HG03103 (cell line): ENCODE results near the gene MAP3K13.

Source experiments
- ATAC-seq: cut with Tn5 transposase; IDR thresholded peaks from one replicate; pipeline ENCODE4 v1.9.1; 2021; ENCODE audit warnings: low read depth; ENCODE audit not compliant: unreplicated experiment

Gene MAP3K13

DNA sequence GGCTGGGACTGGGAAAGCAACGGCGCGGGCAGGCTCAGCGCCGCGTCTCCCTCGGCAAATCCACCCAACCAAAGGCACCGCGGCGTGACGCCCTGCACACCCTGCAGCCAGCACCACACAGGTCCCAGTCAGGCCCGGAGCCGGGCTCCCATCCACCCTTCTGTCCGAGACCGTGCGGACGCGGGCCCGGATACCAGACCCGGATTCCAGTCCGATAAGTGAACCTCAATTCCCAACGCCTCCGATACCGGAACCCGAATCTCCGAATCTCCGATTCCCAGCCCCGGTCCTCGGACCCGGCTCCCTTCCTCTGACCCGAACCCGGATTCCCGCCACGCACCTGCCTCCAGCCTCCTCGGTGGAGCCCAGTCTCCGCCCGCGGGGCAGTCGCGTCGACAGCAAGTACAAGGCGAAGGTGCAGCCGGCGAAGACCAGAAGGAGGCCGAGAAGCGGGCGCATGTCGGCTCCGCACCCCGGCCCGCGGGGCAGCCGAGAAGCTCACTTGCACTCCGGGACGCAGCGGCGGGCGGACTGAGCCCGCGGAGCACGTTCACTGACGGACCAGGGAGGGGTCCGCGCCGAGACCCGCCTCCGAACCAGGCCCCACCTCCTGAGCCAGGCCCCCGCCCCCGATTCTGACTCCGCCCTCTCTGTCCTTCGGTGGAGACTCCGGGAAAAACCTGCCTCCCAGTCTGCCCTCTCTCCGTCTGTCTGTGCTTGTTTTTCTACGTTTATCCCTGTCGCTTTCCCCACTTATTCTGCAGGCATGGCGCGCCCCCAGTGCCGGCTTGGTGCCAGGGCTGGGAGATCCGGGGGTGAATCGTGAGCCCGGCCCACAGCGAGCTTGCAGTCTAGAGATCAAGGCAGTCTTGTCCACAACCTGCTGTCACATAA lies 135.8 kb downstream of the MAP3K13 start, which contains the start of gene TMEM41A:
TSS of gene TMEM41A (minus strand) at position 533 of the 894 bp plus-strand sequence. CDS start at position 459, 74 bp downstream.
- ATAC-seq: peak; percentile 91

DNA sequence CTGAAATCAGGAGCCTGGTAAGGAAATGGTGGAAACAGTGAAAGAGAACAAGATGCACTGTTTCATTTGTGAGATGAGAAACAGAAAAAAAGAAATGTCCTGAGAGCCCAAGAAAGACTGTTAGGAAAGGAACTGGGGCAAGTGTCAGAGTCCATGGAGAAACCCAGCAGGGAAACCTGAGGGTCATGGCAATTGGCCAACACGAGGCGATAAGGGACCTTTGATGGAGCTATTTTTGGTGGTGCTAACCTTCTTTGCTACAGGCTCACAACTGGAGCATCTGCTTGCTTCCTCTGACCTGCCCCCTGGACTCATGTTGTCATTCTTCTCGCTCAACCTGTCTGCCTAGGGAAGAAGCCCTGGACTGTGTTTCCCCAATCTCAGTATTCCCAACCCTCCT lies 140.1 kb downstream of the MAP3K13 start:
- ATAC-seq: no peak

DNA sequence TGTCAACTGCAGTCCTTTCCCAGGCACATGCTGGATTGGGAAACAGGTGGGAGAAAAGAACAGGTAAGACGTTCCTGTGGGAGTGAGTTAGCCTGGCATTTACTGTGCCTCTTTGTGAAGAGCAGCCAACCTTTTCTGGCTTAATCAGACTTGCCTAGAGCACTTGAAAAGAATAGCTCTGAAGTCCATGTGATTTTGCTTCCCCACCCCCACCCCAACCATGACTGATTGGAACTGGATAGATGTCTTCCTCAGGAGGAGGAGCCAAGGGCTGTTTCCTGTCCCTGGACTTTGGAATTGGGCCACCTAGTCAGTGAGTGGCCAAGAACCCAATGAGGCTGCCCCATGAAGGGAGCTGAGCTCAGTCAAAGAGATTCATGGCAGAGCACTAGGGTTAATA lies 140.6 kb downstream of the MAP3K13 start:
- no peak for ATAC-seq

- ATAC-seq: no peak
Observed at GRCh38 chr3:185504636-185505035, 141.7 kb downstream of the MAP3K13 start.

GRCh38 chr3:185507883-185508282 lies 144.9 kb downstream of the MAP3K13 start:
- no peak for ATAC-seq

GRCh38 chr3:185508335-185508991 lies 145.5 kb downstream of the MAP3K13 start:
- no peak for ATAC-seq

- no peak for ATAC-seq
Observed at GRCh38 chr3:185511711-185512110, 148.8 kb downstream of the MAP3K13 start.

- ATAC-seq: no peak
Observed at GRCh38 chr3:185517387-185518130, 154.6 kb downstream of the MAP3K13 start.

DNA sequence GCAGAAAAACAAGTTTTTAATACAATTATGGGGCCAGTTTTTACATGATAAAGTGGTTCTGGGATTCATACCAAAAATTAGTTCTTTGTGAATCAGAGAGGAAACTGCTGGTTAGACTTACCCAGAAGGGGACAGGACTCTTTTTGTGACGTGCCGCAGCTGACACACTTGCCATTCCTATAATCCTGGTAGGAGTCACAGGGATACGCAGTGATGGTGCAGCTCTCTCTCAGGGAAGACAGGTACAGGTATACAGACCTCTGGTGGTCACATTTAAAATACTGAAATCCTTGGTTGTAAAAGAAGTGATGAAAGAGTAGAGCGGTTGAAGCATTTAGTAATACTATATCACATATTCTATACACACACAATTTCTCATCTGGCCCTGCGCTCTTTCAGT lies 156.1 kb downstream of the MAP3K13 start:
- no peak for ATAC-seq

DNA sequence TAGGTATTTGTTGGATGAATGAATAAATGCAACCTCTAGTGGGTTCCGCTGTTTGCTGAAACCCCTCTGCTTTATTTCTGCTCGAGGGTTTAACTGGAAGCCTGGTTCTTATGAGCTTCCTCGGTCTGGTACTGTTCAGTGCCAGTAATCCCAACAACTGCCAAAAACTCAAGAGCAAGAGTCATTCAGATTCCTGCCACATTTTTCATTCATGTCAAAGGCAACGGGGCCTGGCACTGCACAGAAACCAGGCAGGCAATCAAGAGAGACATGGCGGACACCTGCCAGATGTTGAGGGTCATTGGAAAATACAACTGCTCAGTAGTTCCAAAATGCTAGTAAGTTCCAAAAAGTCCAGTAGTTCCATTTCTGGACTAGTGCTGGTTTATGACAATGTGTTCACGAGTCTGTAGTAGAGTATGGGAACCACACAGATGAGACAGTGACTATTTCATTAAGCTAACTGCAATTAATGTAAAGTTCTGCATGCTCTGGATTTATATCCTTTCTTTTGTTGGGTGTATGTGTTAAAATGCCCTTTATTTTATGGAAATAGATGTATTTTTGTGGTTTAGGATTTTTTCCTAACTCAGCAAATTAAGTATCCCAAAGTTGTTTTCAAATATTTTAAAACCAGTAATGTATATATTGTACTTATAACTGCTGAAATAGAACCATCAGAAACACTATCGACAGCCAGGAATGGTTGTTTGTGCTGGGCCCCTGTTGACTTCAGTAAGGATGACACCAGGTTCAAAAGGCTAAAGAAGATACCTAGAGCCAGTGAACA lies 158.6 kb downstream of the MAP3K13 start:
- ATAC-seq: no peak

DNA sequence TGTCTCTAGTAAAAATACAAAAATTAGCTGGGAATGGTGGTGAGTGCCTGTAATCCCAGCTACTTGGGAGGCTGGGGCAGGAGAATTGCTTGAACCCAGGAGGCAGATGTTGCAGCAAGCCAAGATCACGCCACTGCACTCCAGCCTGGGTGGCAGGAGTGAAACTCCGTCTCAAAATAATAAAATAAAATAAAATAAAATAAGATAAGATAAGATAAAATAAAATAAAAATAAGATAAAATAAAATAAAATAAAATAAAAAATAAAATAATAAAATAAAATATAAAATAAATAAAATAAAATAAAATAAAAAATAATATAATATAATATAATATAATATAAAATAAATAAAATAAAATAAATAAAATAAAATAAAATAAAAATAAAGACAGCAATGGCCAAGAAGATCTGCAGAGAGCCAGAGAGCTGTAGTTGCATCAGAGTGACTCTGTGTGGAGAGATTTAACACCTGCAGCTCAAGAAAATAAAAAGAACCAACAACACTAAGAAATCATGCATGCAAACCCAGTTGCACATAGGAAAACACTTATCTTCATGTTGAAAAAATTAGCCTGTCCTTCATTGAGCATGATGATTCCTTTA lies 163.5 kb downstream of the MAP3K13 start:
- ATAC-seq: no peak

DNA sequence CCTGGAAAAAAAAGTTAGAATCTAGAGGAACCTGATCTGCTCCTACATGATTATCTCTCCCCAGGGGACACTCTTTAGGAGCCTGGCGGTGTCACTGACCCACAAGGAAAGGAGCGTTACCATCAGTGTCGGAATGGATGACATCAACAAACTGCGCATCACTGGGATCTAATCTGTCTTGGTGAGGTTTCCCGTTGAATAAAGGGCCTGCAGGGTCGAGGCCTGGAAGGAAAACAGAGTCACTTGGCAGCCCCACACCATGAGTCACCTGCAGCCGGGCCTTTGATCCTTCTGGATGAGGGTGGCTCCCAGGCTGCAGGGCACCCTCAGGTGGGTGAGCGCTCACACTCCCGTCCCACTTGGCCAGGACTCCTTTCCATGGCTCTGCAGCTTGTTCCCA lies 164.4 kb downstream of the MAP3K13 start:
- no peak for ATAC-seq

GRCh38 chr3:185528532-185528931 lies 165.6 kb downstream of the MAP3K13 start:
- no peak for ATAC-seq

GRCh38 chr3:185530856-185531255 lies 167.9 kb downstream of the MAP3K13 start:
- ATAC-seq: no peak

- ATAC-seq: no peak
Observed at GRCh38 chr3:185532901-185533300, 170.0 kb downstream of the MAP3K13 start.

- ATAC-seq: no peak
Observed at GRCh38 chr3:185534511-185534910, 171.6 kb downstream of the MAP3K13 start.

DNA sequence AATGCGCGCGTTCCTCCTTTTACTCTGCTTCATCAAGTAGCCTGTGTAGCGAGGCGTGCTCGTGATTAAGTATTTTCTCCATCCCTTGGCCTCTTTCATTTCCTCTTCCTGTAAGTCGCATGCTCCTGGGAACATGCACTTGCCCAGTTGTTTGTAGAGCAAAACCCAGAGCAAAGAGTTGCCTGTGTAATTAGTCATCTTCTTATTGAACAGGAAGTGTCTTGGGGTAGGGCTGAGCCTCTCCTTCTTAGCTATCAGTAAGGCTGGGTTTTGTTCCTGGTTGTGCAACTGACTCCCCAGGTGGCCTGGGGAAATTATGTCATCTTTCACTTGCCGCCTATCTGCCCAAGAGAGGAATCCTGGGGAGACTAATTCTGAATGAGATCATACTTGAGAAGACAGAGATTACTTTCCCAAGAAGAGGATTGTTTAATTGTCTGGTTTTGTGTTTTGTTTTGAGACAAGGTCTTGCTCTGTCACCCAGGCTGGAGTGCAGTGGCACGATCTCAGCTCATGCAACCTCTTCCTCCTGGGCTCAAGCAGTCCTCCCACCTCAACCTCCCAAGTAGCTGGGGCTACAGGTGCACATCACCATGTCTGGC lies 174.5 kb downstream of the MAP3K13 start:
- ATAC-seq: peak; percentile 96
